ENCODE results near the gene LRRC41. TPM values are rescaled to one million over a fixed set of nuclear protein-coding genes. Genes with fewer than 3 reads are reported as not detected.
"Not testable (repeated sequence)": the region's sequence is repeated elsewhere in the genome, so short reads cannot be mapped to it uniquely, and the experiment has no call there.

Gene LRRC41
- 70.1 and 70.6 TPM in 2 replicates for total RNA-seq

- H3K4me3 Mint-ChIP-seq (ENCODE audit: low read depth): peak within 1 kb of the TSS; percentile 99
- peak; percentile 92 for DNase-seq (ENCODE audit: low spot score)
- H3K27ac Mint-ChIP-seq: peak within 1 kb of the TSS; percentile 97
- intact Hi-C loops (cut with micrococcal nuclease): loop anchor here (1.0 to 2.0 kb wide), 3 partner anchors 37 to 56 kb away; partner anchors contain the start of genes NSUN4 and RAD54L
- H3K36me3 Mint-ChIP-seq (ENCODE audit: low read depth): peaks cover 42% of the 10 kb centered on the region
- peaks cover 38% of the 10 kb centered on the region for H3K4me1 Mint-ChIP-seq (ENCODE audit: low read depth)
- H3K27me3 Mint-ChIP-seq (ENCODE audit: low read depth): no peaks in the 10 kb centered on the region
- H3K9me3 Mint-ChIP-seq: no peaks in the 10 kb centered on the region
Measured at GRCh38 chr1:46303038-46303871, at the start of gene LRRC41, which contains the start of gene UQCRH. LRRC41 (minus strand) TSS chr1:46303616; CDS start chr1:46303322, 294 bp downstream. UQCRH (plus strand) TSS chr1:46303698; CDS start chr1:46303767, 69 bp downstream.

DNA sequence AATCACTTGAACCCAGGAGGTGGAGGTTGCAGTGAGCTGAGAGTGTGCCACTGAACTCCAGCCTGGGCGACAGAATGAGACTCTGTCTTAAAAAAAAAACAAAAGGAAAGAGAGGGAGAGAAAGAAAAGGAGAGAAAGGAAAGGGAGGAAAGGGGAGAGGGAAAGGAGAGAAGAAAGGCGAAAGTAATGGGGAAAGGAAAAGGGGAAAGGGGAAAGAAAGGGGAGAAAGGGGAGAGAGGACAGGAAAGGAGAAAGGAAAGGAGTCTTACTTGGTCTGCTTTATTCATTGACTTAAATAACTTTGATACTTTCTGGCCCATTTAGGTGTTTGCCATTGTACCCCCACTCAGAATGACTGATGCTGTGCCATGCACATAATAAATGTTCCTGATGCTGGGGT lies 48.9 kb upstream of the LRRC41 start:
- H3K36me3 Mint-ChIP-seq (ENCODE audit: low read depth): peaks cover 66% of the 10 kb centered on the region
- peaks cover 2% of the 10 kb centered on the region for H3K4me1 Mint-ChIP-seq (ENCODE audit: low read depth)
- intact Hi-C loops (cut with micrococcal nuclease): no loop called here
- H3K27me3 Mint-ChIP-seq (ENCODE audit: low read depth): no peaks in the 10 kb centered on the region
- H3K27ac Mint-ChIP-seq: no peak overlapping the region
- DNase-seq (ENCODE audit: low spot score): no peak
- no peaks in the 10 kb centered on the region for H3K9me3 Mint-ChIP-seq
- no peak overlapping the region for H3K4me3 Mint-ChIP-seq (ENCODE audit: low read depth)

- Mint-ChIP-seq H3K27ac (no peak overlapping the region), H3K27me3 (ENCODE audit: low read depth) (no peaks in the 10 kb centered on the region), H3K4me1 (ENCODE audit: low read depth) (peaks cover 27% of the 10 kb centered on the region), H3K9me3 (no peaks in the 10 kb centered on the region), H3K4me3 (ENCODE audit: low read depth) (no peak overlapping the region), H3K36me3 (ENCODE audit: low read depth) (peaks cover 71% of the 10 kb centered on the region)
- no peak for DNase-seq (ENCODE audit: low spot score)
- intact Hi-C loops (cut with micrococcal nuclease): loop anchor here (10.0 kb wide), 1 partner anchor 240 kb away; no protein-coding TSS in a partner anchor
Measured at GRCh38 chr1:46345281-46345680, 41.9 kb upstream of the LRRC41 start.

DNA sequence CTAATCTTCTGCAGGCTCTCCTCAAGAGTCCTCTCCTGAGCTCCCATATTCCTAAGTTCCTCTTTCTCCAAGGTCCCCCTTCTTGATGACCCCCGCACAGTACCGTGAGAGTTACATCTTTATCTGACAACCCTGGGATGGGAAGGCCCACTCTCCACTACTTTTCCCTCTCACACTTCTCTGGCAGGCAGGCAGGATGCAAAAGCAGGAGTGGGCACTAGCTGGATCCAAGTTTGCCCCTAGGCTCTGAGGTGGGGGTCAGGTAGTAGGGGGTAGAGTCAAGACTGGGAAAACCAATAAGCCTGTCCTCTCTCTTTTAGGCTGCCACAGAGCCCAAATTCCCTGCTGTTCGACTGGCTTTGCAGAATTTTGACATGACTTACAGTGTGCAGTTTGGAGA lies 41.1 kb upstream of the LRRC41 start:
- no peaks in the 10 kb centered on the region for H3K9me3 Mint-ChIP-seq
- H3K4me3 Mint-ChIP-seq (ENCODE audit: low read depth): no peak overlapping the region
- H3K27me3 Mint-ChIP-seq (ENCODE audit: low read depth): no peaks in the 10 kb centered on the region
- intact Hi-C loops (cut with micrococcal nuclease): loop anchor here (10.0 kb wide), 1 partner anchor 240 kb away; no protein-coding TSS in a partner anchor
- H3K27ac Mint-ChIP-seq: no peak overlapping the region
- peaks cover 29% of the 10 kb centered on the region for H3K4me1 Mint-ChIP-seq (ENCODE audit: low read depth)
- peaks cover 63% of the 10 kb centered on the region for H3K36me3 Mint-ChIP-seq (ENCODE audit: low read depth)
- no peak for DNase-seq (ENCODE audit: low spot score)

DNA sequence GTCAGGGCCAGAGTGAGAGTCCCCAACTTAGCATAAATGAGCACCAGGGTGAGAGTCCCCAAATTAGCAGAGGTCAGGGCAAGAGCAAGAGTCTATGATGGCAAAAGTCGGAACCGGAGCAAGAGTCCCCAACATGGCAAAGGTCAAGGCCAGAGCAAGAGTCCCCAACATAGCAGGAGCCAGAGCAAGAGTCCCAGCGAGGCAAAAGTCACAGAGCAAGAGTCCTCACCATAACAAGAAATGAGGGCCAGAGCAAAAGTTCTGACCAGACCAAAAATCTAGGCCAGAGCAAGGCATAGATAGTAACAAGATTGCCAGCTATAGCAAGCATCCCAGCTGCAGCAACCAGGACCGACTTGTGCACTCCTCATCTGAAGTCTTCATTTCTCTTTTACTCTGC lies 40.3 kb upstream of the LRRC41 start:
- Mint-ChIP-seq H3K27ac (no peak overlapping the region), H3K4me1 (ENCODE audit: low read depth) (peaks cover 32% of the 10 kb centered on the region), H3K9me3 (no peaks in the 10 kb centered on the region), H3K4me3 (ENCODE audit: low read depth) (no peak overlapping the region), H3K36me3 (ENCODE audit: low read depth) (peaks cover 60% of the 10 kb centered on the region), H3K27me3 (ENCODE audit: low read depth) (no peaks in the 10 kb centered on the region)
- no peak for DNase-seq (ENCODE audit: low spot score)
- intact Hi-C loops (cut with micrococcal nuclease): loop anchor here (10.0 kb wide), 1 partner anchor 241 kb away; no protein-coding TSS in a partner anchor

- no peak overlapping the region for H3K4me3 Mint-ChIP-seq (ENCODE audit: low read depth)
- peaks cover 33% of the 10 kb centered on the region for H3K4me1 Mint-ChIP-seq (ENCODE audit: low read depth)
- H3K27me3 Mint-ChIP-seq (ENCODE audit: low read depth): no peaks in the 10 kb centered on the region
- H3K9me3 Mint-ChIP-seq: no peaks in the 10 kb centered on the region
- H3K27ac Mint-ChIP-seq: no peak overlapping the region
- H3K36me3 Mint-ChIP-seq (ENCODE audit: low read depth): peaks cover 59% of the 10 kb centered on the region
- no peak for DNase-seq (ENCODE audit: low spot score)
- intact Hi-C loops (cut with micrococcal nuclease): loop anchor here (10.0 kb wide), 1 partner anchor 241 kb away; no protein-coding TSS in a partner anchor
Measured at GRCh38 chr1:46343351-46343695, 39.9 kb upstream of the LRRC41 start.

DNA sequence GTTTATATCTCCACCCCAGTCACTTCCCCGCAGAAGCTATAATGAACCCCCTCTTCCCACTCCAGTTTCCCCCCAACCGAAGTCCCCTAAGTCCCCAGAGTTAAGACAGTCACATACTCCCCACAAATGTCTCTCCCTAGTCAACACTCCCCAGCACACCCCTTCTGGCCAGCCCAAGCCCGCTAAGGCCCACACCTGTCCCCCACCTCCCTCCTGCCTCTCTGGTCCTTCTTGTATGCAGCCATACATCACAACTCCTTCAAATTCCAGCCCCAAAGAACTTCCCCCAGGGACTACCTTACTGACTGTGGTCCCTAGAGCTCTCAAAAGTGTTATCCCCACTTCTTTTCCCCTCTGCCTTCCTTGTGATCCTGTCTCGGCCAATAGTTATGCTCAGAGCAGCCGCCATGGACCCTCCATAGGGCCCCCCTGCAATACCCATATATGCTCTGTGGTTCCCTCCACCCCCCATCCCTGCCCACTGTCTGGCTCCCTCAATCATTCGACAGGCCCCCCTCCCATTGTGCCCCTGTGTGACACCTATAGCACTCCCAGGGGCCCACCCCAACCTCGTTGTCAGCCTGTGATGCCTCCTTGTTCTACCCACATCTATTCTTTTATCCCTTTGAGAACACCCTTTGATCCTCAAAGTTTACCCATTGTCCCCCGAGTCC lies 39.4 kb upstream of the LRRC41 start:
- Mint-ChIP-seq H3K27ac (peak overlapping the region; percentile 99), H3K9me3 (no peaks in the 10 kb centered on the region), H3K4me3 (ENCODE audit: low read depth) (peak overlapping the region; percentile 100), H3K36me3 (ENCODE audit: low read depth) (peaks cover 54% of the 10 kb centered on the region), H3K4me1 (ENCODE audit: low read depth) (peaks cover 32% of the 10 kb centered on the region), H3K27me3 (ENCODE audit: low read depth) (no peaks in the 10 kb centered on the region)
- intact Hi-C loops (cut with micrococcal nuclease): loop anchor here (10.0 kb wide), 1 partner anchor 242 kb away; no protein-coding TSS in a partner anchor
- DNase-seq (ENCODE audit: low spot score): no peak

DNA sequence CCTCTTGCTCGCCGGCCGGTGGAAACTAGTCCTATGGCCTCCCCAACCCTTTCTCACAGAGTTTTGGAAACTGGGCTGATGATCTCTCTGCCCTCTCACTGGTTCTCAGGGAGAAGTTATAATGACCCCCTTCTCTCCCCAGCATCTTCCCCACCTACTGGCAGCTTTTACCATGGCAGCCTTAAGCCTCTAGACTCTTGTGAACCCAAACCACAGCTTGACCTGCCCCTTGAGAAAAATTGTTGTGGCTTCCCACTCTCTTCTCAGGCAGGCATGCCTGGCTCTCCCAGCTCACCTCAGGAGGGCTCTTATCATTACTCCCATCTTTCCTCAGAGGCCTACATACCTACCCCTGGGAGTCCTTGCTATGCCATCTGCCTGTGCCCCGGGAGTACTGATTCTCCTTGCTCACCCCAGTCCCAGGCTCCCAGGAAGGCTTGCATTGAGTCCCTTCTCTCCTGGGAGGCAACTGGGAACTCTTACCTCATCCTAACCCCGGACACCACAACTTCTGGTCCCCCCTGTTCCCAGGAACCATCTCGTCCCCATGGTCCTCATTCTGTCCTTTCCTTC lies 38.8 kb upstream of the LRRC41 start:
- Mint-ChIP-seq H3K4me1 (ENCODE audit: low read depth) (peaks cover 32% of the 10 kb centered on the region), H3K9me3 (no peaks in the 10 kb centered on the region), H3K36me3 (ENCODE audit: low read depth) (peaks cover 48% of the 10 kb centered on the region), H3K27me3 (ENCODE audit: low read depth) (no peaks in the 10 kb centered on the region), H3K4me3 (ENCODE audit: low read depth) (peak overlapping the region; percentile 100), H3K27ac (peak overlapping the region; percentile 99)
- intact Hi-C loops (cut with micrococcal nuclease): loop anchor here (10.0 kb wide), 1 partner anchor 243 kb away; no protein-coding TSS in a partner anchor
- DNase-seq (ENCODE audit: low spot score): no peak

DNA sequence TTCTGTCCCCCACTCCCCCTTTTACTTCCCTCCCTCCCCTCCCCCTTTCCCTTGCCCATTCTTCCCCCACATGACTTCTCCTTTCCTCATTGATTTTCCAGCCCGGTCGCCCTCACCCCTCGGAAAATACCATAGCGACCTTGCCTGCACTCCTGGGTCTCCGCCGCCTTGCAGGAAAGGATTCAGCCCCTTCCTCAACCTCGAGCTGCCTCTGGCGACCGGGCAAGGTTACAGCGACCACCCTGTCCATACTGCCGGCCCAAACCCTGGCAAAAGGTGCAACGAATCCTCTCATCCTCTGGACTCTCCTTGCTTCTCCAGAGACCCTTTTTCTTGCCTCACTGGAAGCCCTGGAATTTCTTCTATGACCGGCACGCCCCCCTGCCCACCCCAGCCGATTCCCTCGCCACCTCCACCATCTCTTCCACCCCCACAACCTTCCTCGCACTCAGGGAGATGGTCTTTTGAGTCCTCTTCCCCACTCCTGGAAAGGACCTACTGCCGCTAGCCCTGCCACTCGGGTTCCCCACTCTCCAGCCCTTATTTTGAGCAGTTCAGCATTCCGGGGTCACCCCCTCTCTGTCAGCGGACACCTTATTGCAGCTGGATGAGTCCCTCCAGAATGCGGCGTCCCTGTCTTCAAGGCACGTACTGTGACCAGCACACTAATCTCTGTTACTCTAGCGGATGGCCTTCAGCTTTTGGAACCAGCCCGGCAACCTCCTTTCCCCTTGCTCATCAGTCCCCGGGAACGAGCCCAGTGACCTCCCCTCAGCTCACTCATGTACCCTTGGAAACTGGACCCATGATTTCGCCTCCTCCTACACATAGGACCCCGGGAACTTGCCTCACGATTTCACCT lies 38.0 kb upstream of the LRRC41 start:
- H3K4me1 Mint-ChIP-seq (ENCODE audit: low read depth): peaks cover 32% of the 10 kb centered on the region
- no peaks in the 10 kb centered on the region for H3K27me3 Mint-ChIP-seq (ENCODE audit: low read depth)
- DNase-seq (ENCODE audit: low spot score): peak; percentile 12
- intact Hi-C loops (cut with micrococcal nuclease): loop anchor here (2.0 to 10.0 kb wide), 2 partner anchors 95 to 243 kb away; partner anchors contain the start of gene RAD54L
- peak overlapping the region; percentile 99 for H3K27ac Mint-ChIP-seq
- peak overlapping the region; percentile 100 for H3K4me3 Mint-ChIP-seq (ENCODE audit: low read depth)
- peaks cover 43% of the 10 kb centered on the region for H3K36me3 Mint-ChIP-seq (ENCODE audit: low read depth)
- no peaks in the 10 kb centered on the region for H3K9me3 Mint-ChIP-seq

DNA sequence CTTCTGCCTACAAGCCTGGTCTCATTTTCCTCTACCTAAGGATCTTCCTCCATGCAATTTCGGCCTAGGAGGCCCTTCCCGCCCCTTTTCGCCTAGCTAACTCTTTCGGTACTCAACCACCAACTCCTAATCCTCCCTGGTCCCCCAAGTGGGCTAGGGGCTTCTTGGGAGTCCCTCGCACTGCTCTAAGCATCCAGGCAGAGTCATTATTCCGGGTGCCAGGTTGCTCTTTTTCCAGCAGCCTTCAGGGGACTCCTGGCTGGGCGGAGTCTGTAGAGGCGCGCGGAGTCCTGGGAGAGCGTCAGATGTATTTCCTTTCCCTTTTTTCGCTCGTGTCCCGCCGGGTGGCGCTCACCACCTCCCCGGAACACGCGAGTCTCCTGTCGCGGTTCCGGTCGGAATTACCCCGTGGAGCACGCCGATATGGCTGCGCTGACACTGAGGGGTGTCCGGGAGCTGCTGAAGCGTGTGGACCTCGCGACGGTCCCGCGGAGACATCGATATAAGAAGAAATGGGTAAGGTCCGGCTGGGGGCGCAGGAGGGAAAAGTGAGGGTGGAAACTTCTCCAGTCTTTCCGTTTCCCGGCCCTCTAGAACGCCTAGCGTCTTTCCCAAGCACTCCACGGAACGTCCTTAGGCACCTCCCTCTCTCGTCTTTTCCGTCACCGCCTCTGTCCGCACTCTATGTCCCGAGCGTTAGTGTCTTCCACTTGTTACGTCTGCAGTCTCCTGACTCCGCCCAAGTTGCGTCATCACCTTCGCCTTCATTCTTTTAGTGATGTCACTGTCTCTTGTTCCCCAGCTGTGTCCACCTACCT lies 37.2 kb upstream of the LRRC41 start, which contains the start of gene NSUN4:
NSUN4 (plus strand) TSS at position 404 of the 818 bp plus-strand sequence; CDS start at position 424, 20 bp downstream.
- H3K27me3 Mint-ChIP-seq (ENCODE audit: low read depth): no peaks in the 10 kb centered on the region
- intact Hi-C loops (cut with micrococcal nuclease): loop anchor here (1.0 to 10.0 kb wide), 3 partner anchors 37 to 244 kb away; partner anchors contain the start of genes LRRC41, RAD54L and UQCRH
- H3K4me3 Mint-ChIP-seq (ENCODE audit: low read depth): peak within 1 kb of the TSS; percentile 100
- H3K36me3 Mint-ChIP-seq (ENCODE audit: low read depth): peaks cover 38% of the 10 kb centered on the region
- H3K27ac Mint-ChIP-seq: peak within 1 kb of the TSS; percentile 99
- DNase-seq (ENCODE audit: low spot score): peak; percentile 81
- peaks cover 32% of the 10 kb centered on the region for H3K4me1 Mint-ChIP-seq (ENCODE audit: low read depth)
- no peaks in the 10 kb centered on the region for H3K9me3 Mint-ChIP-seq

DNA sequence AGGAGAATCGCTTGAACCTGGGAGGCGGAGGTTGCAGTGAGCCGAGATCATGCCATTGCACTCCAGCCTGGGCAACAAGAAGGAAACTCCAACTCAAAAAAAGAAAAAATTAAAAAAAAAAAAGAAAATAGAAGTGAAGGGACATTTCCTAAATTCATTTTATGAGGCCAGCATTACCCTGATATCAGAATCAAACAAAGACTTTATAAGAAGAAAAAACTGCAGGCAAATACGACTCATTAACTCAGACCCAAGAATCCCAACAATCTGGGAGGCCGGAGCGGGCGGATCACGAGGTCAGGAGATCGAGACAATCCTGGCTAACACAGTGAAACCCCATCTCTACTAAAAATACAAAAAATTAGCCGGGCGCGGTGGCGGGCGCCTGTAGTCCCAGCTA lies 34.0 kb upstream of the LRRC41 start:
- intact Hi-C loops (cut with micrococcal nuclease); H3K9me3 Mint-ChIP-seq; H3K4me3 Mint-ChIP-seq (ENCODE audit: low read depth); DNase-seq (ENCODE audit: low spot score); H3K27me3 Mint-ChIP-seq (ENCODE audit: low read depth); H3K27ac Mint-ChIP-seq: not testable (repeated sequence)
- Mint-ChIP-seq H3K36me3 (ENCODE audit: low read depth) (peaks cover 13% of the 10 kb centered on the region), H3K4me1 (ENCODE audit: low read depth) (peaks cover 22% of the 10 kb centered on the region)

All from activated T-helper 2 cell treated with anti-CD3 and anti-CD28 coated beads, Interferon-gamma antibody, Interleukin-2, Interleukin-4, amounts not matched to agents 10 μg/mL and 5 μg/mL and 100 μg/mL, durations not matched to agents 14 hours and 24 hours and 36 hours (primary cell).